ENCODE results near the gene SERP2.

The SERP2 gene

GRCh38 chr13:44407379-44407778 lies 33.8 kb downstream of the SERP2 start:
- no peak for DNase-seq (ENCODE audit: low read depth)
- no peak for TF ChIP-seq CTCF (IDR thresholded peaks at IDR 0.05; ENCODE audit: insufficient read depth, low read depth, low read length, missing control alignments)
- no peak overlapping the region for H3K4me3 ChIP-seq (ENCODE audit: low read depth, low read length)

GRCh38 chr13:44407891-44408290 lies 34.3 kb downstream of the SERP2 start:
- DNase-seq (ENCODE audit: low read depth): no peak
- no peak for TF ChIP-seq CTCF (IDR thresholded peaks at IDR 0.05; ENCODE audit: insufficient read depth, low read depth, low read length, missing control alignments)
- H3K4me3 ChIP-seq (ENCODE audit: low read depth, low read length): no peak overlapping the region

- no peak for TF ChIP-seq CTCF (IDR thresholded peaks at IDR 0.05; ENCODE audit: insufficient read depth, low read depth, low read length, missing control alignments)
- H3K4me3 ChIP-seq (ENCODE audit: low read depth, low read length): no peak overlapping the region
- no peak for DNase-seq (ENCODE audit: low read depth)
Measured at GRCh38 chr13:44409595-44409994, 36.0 kb downstream of the SERP2 start.

- peak; percentile 28 for DNase-seq (ENCODE audit: low read depth)
- H3K4me3 ChIP-seq (ENCODE audit: low read depth, low read length): no peak overlapping the region
- no peak for TF ChIP-seq CTCF (IDR thresholded peaks at IDR 0.05; ENCODE audit: insufficient read depth, low read depth, low read length, missing control alignments)
Measured at GRCh38 chr13:44410328-44410859, 36.8 kb downstream of the SERP2 start.

- no peak for DNase-seq (ENCODE audit: low read depth)
- no peak overlapping the region for H3K4me3 ChIP-seq (ENCODE audit: low read depth, low read length)
- TF ChIP-seq CTCF (IDR thresholded peaks at IDR 0.05; ENCODE audit: insufficient read depth, low read depth, low read length, missing control alignments): no peak
Measured at GRCh38 chr13:44411841-44412240, 38.2 kb downstream of the SERP2 start.

- no peak for DNase-seq (ENCODE audit: low read depth)
- H3K4me3 ChIP-seq (ENCODE audit: low read depth, low read length): no peak overlapping the region
- no peak for TF ChIP-seq CTCF (IDR thresholded peaks at IDR 0.05; ENCODE audit: insufficient read depth, low read depth, low read length, missing control alignments)
Measured at GRCh38 chr13:44412346-44412935, 38.8 kb downstream of the SERP2 start.

- DNase-seq (ENCODE audit: low read depth): no peak
- TF ChIP-seq CTCF (IDR thresholded peaks at IDR 0.05; ENCODE audit: insufficient read depth, low read depth, low read length, missing control alignments): no peak
- no peak overlapping the region for H3K4me3 ChIP-seq (ENCODE audit: low read depth, low read length)
Measured at GRCh38 chr13:44413095-44413494, 39.5 kb downstream of the SERP2 start.
